Stimulated activated naive B cell treated with anti-CD40 and anti-IgM and Interleukin-4, amounts not matched to agents 10 μg/mL and 1 μg/mL and 100 μg/mL, for 72 hours (primary cell): Measurements from ENCODE around the gene DDIT4.
"Not testable (repeated sequence)": the region's sequence is repeated elsewhere in the genome, so short reads cannot be mapped to it uniquely, and the experiment has no call there.

Experiments used
- ATAC-seq, 2 donors: fragments of 150-1000 bp; cut with Tn5 transposase; replicated peaks; 2 replicates each; pipeline ENCODE4 v1.10.0; 2021; ENCODE audit warnings: moderate library complexity in 1 of 2
- DNase-seq: peaks from one replicate; pipeline ENCODE4 v3.0.0; 2021
- H3K27ac Mint-ChIP-seq: one replicate; pipeline ENCODE4 v1.8.0; 2022; ENCODE audit warnings: mild to moderate bottlenecking, mixed read lengths
- H3K27me3 Mint-ChIP-seq, 2 donors: one replicate each; pipeline ENCODE4 v1.8.0; 2022; ENCODE audit warnings: mixed read lengths in 2 of 2
- H3K36me3 Mint-ChIP-seq, 2 donors: one replicate each; pipeline ENCODE4 v1.8.0; 2022; ENCODE audit warnings: mixed read lengths in 2 of 2, mild to moderate bottlenecking in 1 of 2
- H3K4me1 Mint-ChIP-seq, 2 donors: one replicate each; pipeline ENCODE4 v1.8.0; 2022; ENCODE audit warnings: mixed read lengths in 2 of 2, mild to moderate bottlenecking in 1 of 2
- H3K4me3 Mint-ChIP-seq, 2 donors: one replicate each; pipeline ENCODE4 v1.8.0; 2022; ENCODE audit warnings: mild to moderate bottlenecking in 2 of 2, mixed read lengths in 2 of 2, moderate library complexity in 1 of 2
- H3K9me3 Mint-ChIP-seq, 2 donors: one replicate each; pipeline ENCODE4 v1.8.0; 2022; ENCODE audit warnings: mixed read lengths in 2 of 2, mild to moderate bottlenecking in 1 of 2

Gene DDIT4

GRCh38 chr10:72268475-72269200, 5.1 kb upstream of the DDIT4 start:
- not testable (repeated sequence) for ATAC-seq, H3K27ac Mint-ChIP-seq
- peaks cover 10 to 34% of the 10 kb centered on the region in 2 donors for H3K4me1 Mint-ChIP-seq

GRCh38 chr10:72270607-72271281, 3.0 kb upstream of the DDIT4 start:
- Mint-ChIP-seq H3K4me3 (no peak overlapping the region), H3K27ac (no peak overlapping the region), H3K4me1 (peaks cover 19 to 44% of the 10 kb centered on the region in 2 donors), H3K27me3 (no peaks in the 10 kb centered on the region), H3K36me3 (peaks cover 13 to 14% of the 10 kb centered on the region in 2 donors), H3K9me3 (no peaks in the 10 kb centered on the region)
- ATAC-seq = no peak
- no peak for DNase-seq

More at GRCh38 chr10:72268475-72269200, 5.1 kb upstream of the DDIT4 start:
- H3K36me3 Mint-ChIP-seq, H3K9me3 Mint-ChIP-seq, H3K27me3 Mint-ChIP-seq, H3K4me3 Mint-ChIP-seq, DNase-seq: not testable (repeated sequence)

- DNase-seq = peak; percentile 48
- H3K36me3 Mint-ChIP-seq = peaks cover 18 to 27% of the 10 kb centered on the region in 2 donors
- no peaks in the 10 kb centered on the region for H3K27me3 Mint-ChIP-seq
- H3K9me3 Mint-ChIP-seq = no peaks in the 10 kb centered on the region
- H3K4me1 Mint-ChIP-seq = peaks cover 30 to 58% of the 10 kb centered on the region in 2 donors
- peak overlapping the region; percentile 77 for H3K27ac Mint-ChIP-seq
- H3K4me3 Mint-ChIP-seq = peak overlapping the region; percentile 93 to 100
- ATAC-seq = peak; percentile 32 to 39
Measured at GRCh38 chr10:72272689-72273409, 875 bp upstream of the DDIT4 start.

GRCh38 chr10:72274213-72274729, 547 bp downstream of the DDIT4 start:
- ATAC-seq (peak; percentile 5 to 6), DNase-seq (no peak)
- Mint-ChIP-seq H3K27ac (peak overlapping the region; percentile 98), H3K4me3 (peak overlapping the region; percentile 93 to 100), H3K36me3 (peaks cover 18 to 27% of the 10 kb centered on the region in 2 donors), H3K27me3 (no peaks in the 10 kb centered on the region), H3K9me3 (no peaks in the 10 kb centered on the region), H3K4me1 (peaks cover 32 to 58% of the 10 kb centered on the region in 2 donors)

GRCh38 chr10:72274730-72275350, 1.1 kb downstream of the DDIT4 start:
- Mint-ChIP-seq H3K36me3 (peaks cover 18 to 27% of the 10 kb centered on the region in 2 donors), H3K4me1 (peaks cover 32 to 58% of the 10 kb centered on the region in 2 donors), H3K27me3 (no peaks in the 10 kb centered on the region), H3K27ac (peak overlapping the region; percentile 98), H3K9me3 (no peaks in the 10 kb centered on the region), H3K4me3 (peak overlapping the region; percentile 93 to 100)
- peak; percentile 26 to 47 for ATAC-seq
- peak; percentile 65 for DNase-seq

- ATAC-seq (no peak), DNase-seq (no peak)
- Mint-ChIP-seq H3K4me3 (peak overlapping the region; percentile 93 to 100), H3K4me1 (peaks cover 32 to 53% of the 10 kb centered on the region in 2 donors), H3K36me3 (peaks cover 18 to 27% of the 10 kb centered on the region in 2 donors), H3K27me3 (no peaks in the 10 kb centered on the region), H3K9me3 (no peaks in the 10 kb centered on the region), H3K27ac (peak overlapping the region; percentile 98)
Measured at GRCh38 chr10:72275351-72276012, 1.8 kb downstream of the DDIT4 start.

- peak overlapping the region; percentile 98 for H3K27ac Mint-ChIP-seq
- no peaks in the 10 kb centered on the region for H3K9me3 Mint-ChIP-seq
- H3K4me3 Mint-ChIP-seq = peak overlapping the region; percentile 93 to 100
- H3K27me3 Mint-ChIP-seq = no peaks in the 10 kb centered on the region
- H3K36me3 Mint-ChIP-seq = peaks cover 18 to 27% of the 10 kb centered on the region in 2 donors
- peaks cover 31 to 47% of the 10 kb centered on the region in 2 donors for H3K4me1 Mint-ChIP-seq
- no peak for DNase-seq
- ATAC-seq = no peak
Measured at GRCh38 chr10:72276013-72276387, 2.3 kb downstream of the DDIT4 start.

- H3K4me1 Mint-ChIP-seq = peaks cover 32 to 44% of the 10 kb centered on the region in 2 donors
- H3K9me3 Mint-ChIP-seq = no peaks in the 10 kb centered on the region
- DNase-seq = no peak
- peaks cover 18 to 27% of the 10 kb centered on the region in 2 donors for H3K36me3 Mint-ChIP-seq
- H3K27ac Mint-ChIP-seq = peak overlapping the region; percentile 31
- H3K27me3 Mint-ChIP-seq = no peaks in the 10 kb centered on the region
- H3K4me3 Mint-ChIP-seq = peak overlapping the region; percentile 93 to 100
- ATAC-seq = no peak
Measured at GRCh38 chr10:72276421-72277339, 3.0 kb downstream of the DDIT4 start.

- no peaks in the 10 kb centered on the region for H3K27me3 Mint-ChIP-seq
- ATAC-seq (no peak), DNase-seq (no peak)
- H3K9me3 Mint-ChIP-seq = no peaks in the 10 kb centered on the region
- no peak overlapping the region for H3K27ac Mint-ChIP-seq
- peaks cover 18 to 27% of the 10 kb centered on the region in 2 donors for H3K36me3 Mint-ChIP-seq
- H3K4me3 Mint-ChIP-seq = no peak overlapping the region
- peaks cover 32 to 39% of the 10 kb centered on the region in 2 donors for H3K4me1 Mint-ChIP-seq
Measured at GRCh38 chr10:72277340-72277995, 3.7 kb downstream of the DDIT4 start.

- H3K27ac Mint-ChIP-seq = no peak overlapping the region
- no peaks in the 10 kb centered on the region for H3K27me3 Mint-ChIP-seq
- ATAC-seq (no peak), DNase-seq (no peak)
- H3K4me1 Mint-ChIP-seq = peaks cover 36 to 39% of the 10 kb centered on the region in 2 donors
- H3K9me3 Mint-ChIP-seq = no peaks in the 10 kb centered on the region
- H3K36me3 Mint-ChIP-seq = peaks cover 18 to 27% of the 10 kb centered on the region in 2 donors
- H3K4me3 Mint-ChIP-seq = no peak overlapping the region
Measured at GRCh38 chr10:72277996-72278667, 4.4 kb downstream of the DDIT4 start.

GRCh38 chr10:72278668-72279393, 5.1 kb downstream of the DDIT4 start:
- Mint-ChIP-seq H3K27ac (no peak overlapping the region), H3K27me3 (no peaks in the 10 kb centered on the region), H3K9me3 (no peaks in the 10 kb centered on the region), H3K36me3 (peaks cover 18 to 27% of the 10 kb centered on the region in 2 donors), H3K4me1 (peaks cover 34% of the 10 kb centered on the region in 2 donors), H3K4me3 (no peak overlapping the region)
- ATAC-seq (no peak), DNase-seq (no peak)
